Measurements from ENCODE around the gene GALR2.
"Not testable (repeated sequence)": the region's sequence is repeated elsewhere in the genome, so short reads cannot be mapped to it uniquely, and the experiment has no call there.

Gene GALR2

GRCh38 chr17:76038050-76038449 lies 36.5 kb upstream of the GALR2 start:
- H3K9me3 ChIP-seq, result no peaks in the 10 kb centered on the region
- H3K27me3 ChIP-seq, result peaks cover under 1% of the 10 kb centered on the region
- TF ChIP-seq CTCF (IDR thresholded peaks at IDR 0.05), result no peak
- no peak overlapping the region for H3K4me3 ChIP-seq (ENCODE audit: low read depth in 1 of 2, low read length in 1 of 2)
- H3K27ac ChIP-seq, result no peak overlapping the region
- peaks cover 55% of the 10 kb centered on the region for H3K36me3 ChIP-seq
- H3K4me1 ChIP-seq (ENCODE audit: control insufficient read depth in 1 of 2, insufficient read depth in 1 of 2, low read depth in 1 of 2, low read length in 1 of 2), result no peaks in the 10 kb centered on the region

- no peak overlapping the region for H3K27ac ChIP-seq
- H3K4me1 ChIP-seq (ENCODE audit: control insufficient read depth in 1 of 2, insufficient read depth in 1 of 2, low read depth in 1 of 2, low read length in 1 of 2), result no peaks in the 10 kb centered on the region
- no peaks in the 10 kb centered on the region for H3K27me3 ChIP-seq
- H3K4me3 ChIP-seq (ENCODE audit: low read depth in 1 of 2, low read length in 1 of 2), result no peak overlapping the region
- no peaks in the 10 kb centered on the region for H3K9me3 ChIP-seq
- H3K36me3 ChIP-seq, result peaks cover 66% of the 10 kb centered on the region
- no peak for TF ChIP-seq CTCF (IDR thresholded peaks at IDR 0.05)
Measured at GRCh38 chr17:76039121-76039520, 35.5 kb upstream of the GALR2 start.

GRCh38 chr17:76040376-76040775 lies 34.2 kb upstream of the GALR2 start:
- TF ChIP-seq CTCF (IDR thresholded peaks at IDR 0.05), result no peak
- Histone ChIP-seq H3K4me1 (ENCODE audit: control insufficient read depth in 1 of 2, insufficient read depth in 1 of 2, low read depth in 1 of 2, low read length in 1 of 2) (no peaks in the 10 kb centered on the region), H3K9me3 (no peaks in the 10 kb centered on the region), H3K4me3 (ENCODE audit: low read depth in 1 of 2, low read length in 1 of 2) (no peak overlapping the region), H3K36me3 (peaks cover 78% of the 10 kb centered on the region), H3K27me3 (no peaks in the 10 kb centered on the region), H3K27ac (no peak overlapping the region)

- not testable (repeated sequence) for H3K4me3 ChIP-seq (ENCODE audit: low read depth in 1 of 2, low read length in 1 of 2); H3K4me1 ChIP-seq (ENCODE audit: control insufficient read depth in 1 of 2, insufficient read depth in 1 of 2, low read depth in 1 of 2, low read length in 1 of 2); H3K9me3 ChIP-seq; H3K27me3 ChIP-seq; H3K27ac ChIP-seq
- H3K36me3 ChIP-seq, result peaks cover 99% of the 10 kb centered on the region
Measured at GRCh38 chr17:76042868-76043267, 31.7 kb upstream of the GALR2 start.

- peaks cover 99% of the 10 kb centered on the region for H3K36me3 ChIP-seq
- not testable (repeated sequence) for H3K4me3 ChIP-seq (ENCODE audit: low read depth in 1 of 2, low read length in 1 of 2); H3K27ac ChIP-seq; H3K4me1 ChIP-seq (ENCODE audit: control insufficient read depth in 1 of 2, insufficient read depth in 1 of 2, low read depth in 1 of 2, low read length in 1 of 2); H3K27me3 ChIP-seq; H3K9me3 ChIP-seq
Measured at GRCh38 chr17:76044475-76045007, 30.0 kb upstream of the GALR2 start.

- no peak overlapping the region for H3K27ac ChIP-seq
- peaks cover 99% of the 10 kb centered on the region for H3K36me3 ChIP-seq
- H3K9me3 ChIP-seq, result no peaks in the 10 kb centered on the region
- no peak for TF ChIP-seq CTCF (IDR thresholded peaks at IDR 0.05)
- H3K27me3 ChIP-seq, result no peaks in the 10 kb centered on the region
- H3K4me1 ChIP-seq (ENCODE audit: control insufficient read depth in 1 of 2, insufficient read depth in 1 of 2, low read depth in 1 of 2, low read length in 1 of 2), result no peaks in the 10 kb centered on the region
- H3K4me3 ChIP-seq (ENCODE audit: low read depth in 1 of 2, low read length in 1 of 2), result no peak overlapping the region
Measured at GRCh38 chr17:76046064-76046463, 28.5 kb upstream of the GALR2 start.

Data from neutrophil (primary cell).